B cell (primary cell): ENCODE results near the gene C19orf85.

ENCODE experiments used
- EZH2 ChIP-seq: IDR thresholded peaks from 2 replicates; pipeline ENCODE4 v1.6.1; 2012; ENCODE audit warnings: borderline replicate concordance, low read depth, mild to moderate bottlenecking, moderate library complexity, low read length; ENCODE audit not compliant: insufficient read depth, poor library complexity, severe bottlenecking
- TF ChIP-seq, protein P1 (sequence below): fragments of 200-600 bp; IDR thresholded peaks from one replicate; pipeline ENCODE4 v1.8.0; 2022; ENCODE audit warnings: antibody characterized with exemption, mild to moderate bottlenecking

DNA sequence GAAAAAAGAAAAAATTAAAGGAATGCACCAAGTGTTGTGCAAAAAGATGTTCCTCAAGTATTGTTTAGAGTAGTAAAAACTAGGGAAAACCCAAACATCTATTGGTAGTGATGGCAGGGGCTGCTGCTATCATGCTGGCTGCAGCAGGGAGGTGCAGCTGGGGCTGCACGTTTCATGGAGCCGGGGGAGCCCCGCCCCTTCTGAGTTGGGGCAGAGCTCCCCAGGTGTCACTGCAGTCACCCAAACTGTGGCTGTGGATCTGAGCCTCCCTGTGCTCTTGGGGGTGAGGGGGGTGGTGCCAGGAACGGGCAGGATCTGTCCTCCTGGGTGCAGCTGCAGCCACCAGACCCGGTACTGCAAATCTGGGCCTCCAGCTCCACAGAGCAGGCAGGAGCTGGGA, 45.4 kb downstream of the C19orf85 start:
- TF ChIP-seq, protein P1, sequence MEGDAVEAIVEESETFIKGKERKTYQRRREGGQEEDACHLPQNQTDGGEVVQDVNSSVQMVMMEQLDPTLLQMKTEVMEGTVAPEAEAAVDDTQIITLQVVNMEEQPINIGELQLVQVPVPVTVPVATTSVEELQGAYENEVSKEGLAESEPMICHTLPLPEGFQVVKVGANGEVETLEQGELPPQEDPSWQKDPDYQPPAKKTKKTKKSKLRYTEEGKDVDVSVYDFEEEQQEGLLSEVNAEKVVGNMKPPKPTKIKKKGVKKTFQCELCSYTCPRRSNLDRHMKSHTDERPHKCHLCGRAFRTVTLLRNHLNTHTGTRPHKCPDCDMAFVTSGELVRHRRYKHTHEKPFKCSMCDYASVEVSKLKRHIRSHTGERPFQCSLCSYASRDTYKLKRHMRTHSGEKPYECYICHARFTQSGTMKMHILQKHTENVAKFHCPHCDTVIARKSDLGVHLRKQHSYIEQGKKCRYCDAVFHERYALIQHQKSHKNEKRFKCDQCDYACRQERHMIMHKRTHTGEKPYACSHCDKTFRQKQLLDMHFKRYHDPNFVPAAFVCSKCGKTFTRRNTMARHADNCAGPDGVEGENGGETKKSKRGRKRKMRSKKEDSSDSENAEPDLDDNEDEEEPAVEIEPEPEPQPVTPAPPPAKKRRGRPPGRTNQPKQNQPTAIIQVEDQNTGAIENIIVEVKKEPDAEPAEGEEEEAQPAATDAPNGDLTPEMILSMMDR, result no peak
- TF ChIP-seq EZH2, result no peak
